MM.1S (cell line): ENCODE measurements around the gene TTI1.

ENCODE experiments used
- EZH2 ChIP-seq: fragments of 300-600 bp; sonication (generic); optimal IDR thresholded peaks from 2 replicates; pipeline ENCODE3; 2017; ENCODE audit warnings: low read depth, mild to moderate bottlenecking, antibody characterized with exemption, low read length, mixed read lengths
- TF ChIP-seq, protein P1 (sequence below): fragments of 300-600 bp; sonication (generic); IDR thresholded peaks from 2 replicates; pipeline ENCODE4 v1.5.1; 2016; ENCODE audit warnings: antibody characterized with exemption, low read length, mixed read lengths

- TF ChIP-seq, protein P1, sequence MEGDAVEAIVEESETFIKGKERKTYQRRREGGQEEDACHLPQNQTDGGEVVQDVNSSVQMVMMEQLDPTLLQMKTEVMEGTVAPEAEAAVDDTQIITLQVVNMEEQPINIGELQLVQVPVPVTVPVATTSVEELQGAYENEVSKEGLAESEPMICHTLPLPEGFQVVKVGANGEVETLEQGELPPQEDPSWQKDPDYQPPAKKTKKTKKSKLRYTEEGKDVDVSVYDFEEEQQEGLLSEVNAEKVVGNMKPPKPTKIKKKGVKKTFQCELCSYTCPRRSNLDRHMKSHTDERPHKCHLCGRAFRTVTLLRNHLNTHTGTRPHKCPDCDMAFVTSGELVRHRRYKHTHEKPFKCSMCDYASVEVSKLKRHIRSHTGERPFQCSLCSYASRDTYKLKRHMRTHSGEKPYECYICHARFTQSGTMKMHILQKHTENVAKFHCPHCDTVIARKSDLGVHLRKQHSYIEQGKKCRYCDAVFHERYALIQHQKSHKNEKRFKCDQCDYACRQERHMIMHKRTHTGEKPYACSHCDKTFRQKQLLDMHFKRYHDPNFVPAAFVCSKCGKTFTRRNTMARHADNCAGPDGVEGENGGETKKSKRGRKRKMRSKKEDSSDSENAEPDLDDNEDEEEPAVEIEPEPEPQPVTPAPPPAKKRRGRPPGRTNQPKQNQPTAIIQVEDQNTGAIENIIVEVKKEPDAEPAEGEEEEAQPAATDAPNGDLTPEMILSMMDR: no peak
- no peak for TF ChIP-seq EZH2
Measured at GRCh38 chr20:37990571-37991151, 42.6 kb downstream of the TTI1 start.
